Trophoblast cell (in vitro differentiated cells and primary cell): ENCODE data around the gene WWC2.
A peak's percentile ranks its signal among the peaks of the same experiment; 100 is the strongest.

ENCODE experiments used
- DNase-seq, 2 donors: peaks; one replicate each; pipeline ENCODE4 v3.0.0-alpha.2; 2016
- H2AFZ ChIP-seq: 2 replicates; pipeline ENCODE4 v1.6.1; 2013; ENCODE audit warnings: low read length, moderate library complexity, mild to moderate bottlenecking; ENCODE audit not compliant: insufficient read depth, poor library complexity
- H2AK5ac ChIP-seq: 2 replicates; pipeline ENCODE4 v1.6.1; 2013; ENCODE audit warnings: mild to moderate bottlenecking, low read length
- H2BK120ac ChIP-seq: 2 replicates; pipeline ENCODE4 v1.6.1; 2013; ENCODE audit warnings: low read length, mild to moderate bottlenecking, moderate library complexity; ENCODE audit not compliant: insufficient read depth, poor library complexity
- H2BK12ac ChIP-seq: 2 replicates; pipeline ENCODE4 v1.6.1; 2013; ENCODE audit warnings: mild to moderate bottlenecking, low read length, moderate library complexity
- H2BK5ac ChIP-seq: 2 replicates; pipeline ENCODE4 v1.6.1; 2013; ENCODE audit warnings: low read length, low read depth, moderate library complexity, mild to moderate bottlenecking; ENCODE audit not compliant: poor library complexity
- H3K14ac ChIP-seq: 2 replicates; pipeline ENCODE4 v1.6.1; 2013; ENCODE audit warnings: mild to moderate bottlenecking, low read length
- H3K18ac ChIP-seq: 2 replicates; pipeline ENCODE4 v1.6.1; 2013; ENCODE audit warnings: mild to moderate bottlenecking, low read length
- H3K23ac ChIP-seq: 2 replicates; pipeline ENCODE4 v1.6.1; 2013; ENCODE audit warnings: low read length
- H3K27ac ChIP-seq: 2 replicates; pipeline ENCODE4 v1.5.1; 2013; ENCODE audit warnings: low read depth, mild to moderate bottlenecking, inconsistent platforms, low read length, moderate library complexity
- H3K27me3 ChIP-seq: 2 replicates; pipeline ENCODE4 v1.6.1; 2013; ENCODE audit warnings: inconsistent platforms, mild to moderate bottlenecking, low read length, moderate library complexity; ENCODE audit not compliant: insufficient read depth
- H3K36me3 ChIP-seq, 2 experiments: 1 replicate in 1 of 2; 2 replicates in 1 of 2; pipeline ENCODE4 v1.6.1; 2013; ENCODE audit warnings: low read length in 2 of 2, mild to moderate bottlenecking in 2 of 2, moderate library complexity in 1 of 2; ENCODE audit not compliant: insufficient read depth in 2 of 2, control insufficient read depth in 1 of 2
- H3K4ac ChIP-seq: 2 replicates; pipeline ENCODE4 v1.6.1; 2013; ENCODE audit warnings: low read depth, mild to moderate bottlenecking, low read length, moderate library complexity
- H3K4me1 ChIP-seq, 2 experiments: 1 replicate in 1 of 2; 2 replicates in 1 of 2; pipeline ENCODE4 v1.6.1; 2013; ENCODE audit warnings: low read length in 2 of 2, mild to moderate bottlenecking in 2 of 2, moderate library complexity in 1 of 2; ENCODE audit not compliant: insufficient read depth in 2 of 2, control insufficient read depth in 1 of 2
- H3K4me2 ChIP-seq: 2 replicates; pipeline ENCODE4 v1.6.1; 2013; ENCODE audit warnings: inconsistent platforms, mild to moderate bottlenecking, low read length, moderate library complexity
- H3K4me3 ChIP-seq: 2 replicates; pipeline ENCODE4 v1.5.1; 2013; ENCODE audit warnings: mild to moderate bottlenecking, low read depth, low read length, inconsistent platforms
- H3K79me1 ChIP-seq: one replicate; pipeline ENCODE4 v1.6.1; 2013; ENCODE audit warnings: low read length
- H3K79me2 ChIP-seq: 2 replicates; pipeline ENCODE4 v1.6.1; 2013; ENCODE audit warnings: low read length, mild to moderate bottlenecking; ENCODE audit not compliant: control insufficient read depth, insufficient read depth, poor library complexity
- H3K9ac ChIP-seq: 2 replicates; pipeline ENCODE4 v1.6.1; 2013; ENCODE audit warnings: mild to moderate bottlenecking, low read length
- H3K9me3 ChIP-seq: 2 replicates; pipeline ENCODE4 v1.6.1; 2013; ENCODE audit warnings: low read depth, mild to moderate bottlenecking, control low read depth, inconsistent platforms, low read length; ENCODE audit not compliant: insufficient read depth
- H4K12ac ChIP-seq: 2 replicates; pipeline ENCODE4 v1.6.1; 2013; ENCODE audit warnings: low read depth, mild to moderate bottlenecking, low read length, moderate library complexity
- H4K8ac ChIP-seq: 2 replicates; pipeline ENCODE4 v1.6.1; 2013; ENCODE audit warnings: low read depth, mild to moderate bottlenecking, low read length, moderate library complexity
- H4K91ac ChIP-seq: one replicate; pipeline ENCODE4 v1.6.1; 2013; ENCODE audit warnings: low read depth, mild to moderate bottlenecking, low read length, moderate library complexity
- WGBS: extraction: QIAGEN DNeasy Blood & Tissue Kit; methylation state at CpG from one replicate; pipeline ENCODE4 v1.1.7; 2013; ENCODE audit warnings: missing lambda C conversion rate; ENCODE audit not compliant: insufficient read length, insufficient coverage; ENCODE audit errors: extremely low coverage; 5-methylcytosine and 5-hydroxymethylcytosine counted together

The WWC2 gene

GRCh38 chr4:183326853-183327252 is 227.8 kb downstream of the WWC2 start:
- no peak overlapping the region for H3K23ac ChIP-seq
- H2BK12ac ChIP-seq: no peak overlapping the region
- H3K4me1 ChIP-seq: peaks cover 0 to 3% of the 10 kb centered on the region in 2 experiments
- no peaks in the 10 kb centered on the region for H3K79me2 ChIP-seq
- DNase-seq: peak in 1 of 2 donors; percentile 25
- no peak overlapping the region for H4K12ac ChIP-seq
- H2AK5ac ChIP-seq: no peak overlapping the region
- no peak overlapping the region for H3K18ac ChIP-seq
- no peaks in the 10 kb centered on the region for H3K79me1 ChIP-seq
- H4K91ac ChIP-seq: no peak overlapping the region
- no peak overlapping the region for H3K4me3 ChIP-seq
- no peak overlapping the region for H3K4ac ChIP-seq
- H2BK120ac ChIP-seq: no peak overlapping the region
- no CpG with 5 or more reads among the region's 2 CpGs for WGBS
- H3K14ac ChIP-seq: no peak overlapping the region
- no peak overlapping the region for H2BK5ac ChIP-seq
- H3K27me3 ChIP-seq: no peaks in the 10 kb centered on the region
- H3K9ac ChIP-seq: no peak overlapping the region
- H3K27ac ChIP-seq: no peak overlapping the region
- no peaks in the 10 kb centered on the region for H3K36me3 ChIP-seq
- no peak overlapping the region for H4K8ac ChIP-seq
- H3K4me2 ChIP-seq: no peak overlapping the region
- H2AFZ ChIP-seq: no peak overlapping the region
- peaks cover 4% of the 10 kb centered on the region for H3K9me3 ChIP-seq

- Histone ChIP-seq H3K27ac (no peak overlapping the region), H3K9me3 (peaks cover 5% of the 10 kb centered on the region), H4K12ac (no peak overlapping the region), H3K14ac (no peak overlapping the region), H2BK120ac (no peak overlapping the region), H2AFZ (no peak overlapping the region), H3K9ac (no peak overlapping the region), H3K23ac (no peak overlapping the region), H3K4me3 (no peak overlapping the region), H4K8ac (no peak overlapping the region), H3K4me2 (no peak overlapping the region), H2BK12ac (no peak overlapping the region), H3K18ac (no peak overlapping the region), H3K79me2 (no peaks in the 10 kb centered on the region), H3K27me3 (no peaks in the 10 kb centered on the region), H2AK5ac (no peak overlapping the region), H4K91ac (no peak overlapping the region), H2BK5ac (no peak overlapping the region), H3K4ac (no peak overlapping the region), H3K36me3 (no peaks in the 10 kb centered on the region), H3K4me1 (peaks cover 0 to 3% of the 10 kb centered on the region in 2 experiments), H3K79me1 (no peaks in the 10 kb centered on the region)
- DNase-seq: no peak
- no CpG with 5 or more reads among the region's 7 CpGs for WGBS
These were observed 228.8 kb downstream of the WWC2 start for GRCh38 chr4:183327827-183328226.

- H2BK12ac ChIP-seq: no peak overlapping the region
- H2AFZ ChIP-seq: no peak overlapping the region
- DNase-seq: no peak
- no peak overlapping the region for H3K9ac ChIP-seq
- H2BK120ac ChIP-seq: no peak overlapping the region
- no peak overlapping the region for H3K14ac ChIP-seq
- WGBS: no CpG with 5 or more reads among the region's 7 CpGs
- no peak overlapping the region for H3K4me3 ChIP-seq
- no peak overlapping the region for H4K91ac ChIP-seq
- H3K79me2 ChIP-seq: no peaks in the 10 kb centered on the region
- H3K27ac ChIP-seq: no peak overlapping the region
- peaks cover 0 to 4% of the 10 kb centered on the region in 2 experiments for H3K4me1 ChIP-seq
- no peaks in the 10 kb centered on the region for H3K36me3 ChIP-seq
- no peak overlapping the region for H3K4me2 ChIP-seq
- H2BK5ac ChIP-seq: no peak overlapping the region
- H3K18ac ChIP-seq: no peak overlapping the region
- no peak overlapping the region for H2AK5ac ChIP-seq
- no peaks in the 10 kb centered on the region for H3K27me3 ChIP-seq
- no peaks in the 10 kb centered on the region for H3K79me1 ChIP-seq
- H4K12ac ChIP-seq: no peak overlapping the region
- H3K4ac ChIP-seq: no peak overlapping the region
- H4K8ac ChIP-seq: no peak overlapping the region
- peaks cover 5% of the 10 kb centered on the region for H3K9me3 ChIP-seq
- H3K23ac ChIP-seq: no peak overlapping the region
These were observed 229.8 kb downstream of the WWC2 start for GRCh38 chr4:183328832-183329231.

- no peaks in the 10 kb centered on the region for H3K79me1 ChIP-seq
- no peak overlapping the region for H3K18ac ChIP-seq
- no peak overlapping the region for H3K9ac ChIP-seq
- H3K4me3 ChIP-seq: no peak overlapping the region
- H4K12ac ChIP-seq: no peak overlapping the region
- H2AFZ ChIP-seq: no peak overlapping the region
- H2BK12ac ChIP-seq: no peak overlapping the region
- no peak overlapping the region for H2BK5ac ChIP-seq
- no peak overlapping the region for H2BK120ac ChIP-seq
- H3K23ac ChIP-seq: no peak overlapping the region
- peaks cover 5% of the 10 kb centered on the region for H3K9me3 ChIP-seq
- no peak overlapping the region for H2AK5ac ChIP-seq
- H3K79me2 ChIP-seq: no peaks in the 10 kb centered on the region
- no peaks in the 10 kb centered on the region for H3K36me3 ChIP-seq
- H3K4me1 ChIP-seq: peaks cover 0 to 6% of the 10 kb centered on the region in 2 experiments
- no peak overlapping the region for H3K4me2 ChIP-seq
- H4K91ac ChIP-seq: no peak overlapping the region
- no peaks in the 10 kb centered on the region for H3K27me3 ChIP-seq
- H3K4ac ChIP-seq: no peak overlapping the region
- no peak overlapping the region for H3K14ac ChIP-seq
- no peak overlapping the region for H4K8ac ChIP-seq
- WGBS: no CpG with 5 or more reads among the region's 6 CpGs
- no peak overlapping the region for H3K27ac ChIP-seq
- DNase-seq: no peak
These were observed 230.2 kb downstream of the WWC2 start for GRCh38 chr4:183329244-183329643.
